ENCODE results near the gene ENOX2. TPM values are rescaled to one million over a fixed set of nuclear protein-coding genes. Genes with fewer than 3 reads are reported as not detected.

ENOX2 gene
- total RNA-seq: 8.5 TPM

GRCh38 chrX:130902783-130903613 lies at the start of gene ENOX2:
Gene ENOX2 (minus strand): TSS chrX:130903209. CDS start chrX:130703216, 199,993 bp downstream.

Other genes starting within 250 kb of the ENOX2 start
- 8.5 TPM for gene ARHGAP36, start 155.1 kb upstream of the ENOX2 start, total RNA-seq

Data from diencephalon (tissue), 1 donor.